Naive thymus-derived CD8-positive, alpha-beta T cell (primary cell): ENCODE measurements around the gene NPHP4. TPM values are rescaled to one million over a fixed set of nuclear protein-coding genes. Genes with fewer than 3 reads are reported as not detected.
"Not testable (repeated sequence)": the region's sequence is repeated elsewhere in the genome, so short reads cannot be mapped to it uniquely, and the experiment has no call there.

Experiments used
- ATAC-seq, 2 donors: fragments of 150-1000 bp; cut with Tn5 transposase in 1 of 2; sonication (Bioruptor Pico), chemical (Tn5 transposase) in 1 of 2; 1 replicate in 1 of 2; 2 replicates in 1 of 2; pipeline ENCODE4 v1.10.0; 2021; ENCODE audit warnings: mild to moderate bottlenecking in 2 of 2, moderate library complexity in 2 of 2
- POLR2A ChIA-PET: fragments of 350-600 bp; sonication (Branson Sonifier 250); formaldehyde crosslinking; loops from one replicate; lab custom pipeline; 2021; ENCODE audit warnings: antibody characterized with exemption; lab: Charles Lee
- DNase-seq, 10 donors: peaks; one replicate each; pipeline versions ENCODE4 v3.0.0 to v3.0.0-alpha.2; 2020 to 2022
- H3K27ac Mint-ChIP-seq, 10 donors: one replicate each; pipeline ENCODE4 v1.8.0; 2020 to 2022; ENCODE audit warnings: mild to moderate bottlenecking in 10 of 10, mixed read lengths in 10 of 10, moderate library complexity in 4 of 10, inconsistent platforms in 1 of 10
- H3K27me3 Mint-ChIP-seq, 5 donors: one replicate each; pipeline ENCODE4 v1.8.0; 2021 to 2022; ENCODE audit warnings: mixed read lengths in 5 of 5
- H3K36me3 Mint-ChIP-seq, 3 donors: one replicate each; pipeline ENCODE4 v1.8.0; 2020 to 2022; ENCODE audit warnings: mixed read lengths in 3 of 3, mild to moderate bottlenecking in 2 of 3, inconsistent platforms in 1 of 3
- H3K4me1 Mint-ChIP-seq, 4 donors: one replicate each; pipeline ENCODE4 v1.8.0; 2021 to 2022; ENCODE audit warnings: mixed read lengths in 4 of 4
- H3K4me3 Mint-ChIP-seq, 10 donors: one replicate each; pipeline ENCODE4 v1.8.0; 2020 to 2022; ENCODE audit warnings: mild to moderate bottlenecking in 10 of 10, mixed read lengths in 10 of 10, moderate library complexity in 6 of 10, inconsistent platforms in 1 of 10
- H3K9me3 Mint-ChIP-seq, 9 donors: one replicate each; pipeline ENCODE4 v1.8.0; 2020 to 2022; ENCODE audit warnings: mixed read lengths in 9 of 9, mild to moderate bottlenecking in 3 of 9, inconsistent platforms in 1 of 9, moderate library complexity in 1 of 9
- polyA plus RNA-seq, 3 donors: library from polyadenylated mRNA; unstranded; fragments of 300-500 nt; fragmentation: Illumina TruSeq; gene quantifications; one replicate each; pipeline ENCODE4 v1.2.3, GENCODE V29; 2021
- total RNA-seq, 8 experiments: library from RNA in 2 of 8; stranded (reverse) in 2 of 8; gene quantifications; one replicate each; pipeline ENCODE4 v1.2.3 and lab custom pipeline; 2021 to 2026

NPHP4 gene
- total and polyA plus RNA-seq, 5 experiments from 2014 or later, result 0.14 to 6.3 (median 0.97) TPM

DNA sequence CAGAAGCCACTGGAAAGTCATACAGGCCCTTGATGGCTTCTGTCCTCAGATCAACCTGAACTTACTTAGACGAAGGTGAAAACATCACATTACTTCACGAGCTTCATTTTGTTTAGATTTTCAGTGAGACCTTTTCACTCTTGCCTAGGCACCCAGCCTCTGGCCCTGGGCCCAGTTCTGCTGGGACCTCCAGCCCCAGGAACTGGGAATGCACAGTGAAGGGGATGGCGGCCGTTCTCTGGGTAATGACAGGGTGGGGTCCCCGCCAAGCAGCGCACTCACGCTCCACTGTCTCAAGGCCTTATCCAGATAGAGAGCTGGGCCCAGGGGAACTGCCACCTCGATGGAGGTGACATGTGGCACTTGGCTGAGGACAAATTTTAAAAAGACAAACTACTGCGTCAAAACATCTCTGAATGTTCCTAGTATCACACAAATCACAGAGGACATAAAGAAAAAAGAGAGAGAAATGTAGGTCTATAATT, 54.8 kb downstream of the NPHP4 start:
- peaks cover 0 to 9% (median under 1%) of the 10 kb centered on the region in 4 donors for H3K4me1 Mint-ChIP-seq
- POLR2A ChIA-PET, result no interaction called here
- H3K9me3 Mint-ChIP-seq, result no peaks in the 10 kb centered on the region
- H3K36me3 Mint-ChIP-seq, result peaks cover 0 to 21% (median 8%) of the 10 kb centered on the region in 3 donors
- ATAC-seq (no peak), DNase-seq (no peak)
- H3K27me3 Mint-ChIP-seq, result no peaks in the 10 kb centered on the region
- H3K27ac Mint-ChIP-seq, result no peak overlapping the region
- no peak overlapping the region for H3K4me3 Mint-ChIP-seq

DNA sequence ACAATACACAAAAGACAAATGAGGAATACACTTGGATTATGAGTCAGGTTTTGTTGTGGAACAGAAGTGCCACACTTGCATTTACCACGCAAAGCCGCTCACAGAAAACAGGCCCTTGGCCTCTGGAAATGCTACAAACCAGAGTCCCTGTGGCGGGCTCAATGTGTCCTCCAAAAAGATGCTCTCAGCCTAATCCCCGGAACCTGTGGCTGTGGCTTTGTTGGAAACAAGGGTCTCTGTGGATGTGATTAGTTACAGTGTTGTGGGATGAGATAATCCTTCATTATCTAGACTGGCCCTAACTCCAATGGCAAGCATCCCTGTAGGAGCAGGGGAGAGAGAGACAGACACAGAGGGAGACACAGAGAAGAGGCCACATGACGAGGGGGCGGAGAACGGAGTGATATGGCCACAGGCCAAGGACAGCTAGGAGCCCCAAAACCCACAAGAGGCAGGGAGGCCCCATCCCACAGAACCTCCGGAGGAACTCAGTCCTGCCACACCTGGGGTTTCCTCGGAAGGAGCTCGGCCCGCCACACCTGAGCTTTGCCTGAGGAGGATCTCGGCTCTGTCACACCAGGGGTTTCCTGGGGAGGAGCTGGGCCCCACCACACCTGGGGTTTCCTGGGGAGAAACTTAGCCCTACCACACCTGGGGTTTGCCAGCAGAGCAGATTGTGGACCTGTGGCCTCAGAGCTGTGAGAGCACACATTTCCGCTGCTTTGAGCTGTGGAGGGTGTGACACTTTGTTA, 55.4 kb downstream of the NPHP4 start:
- ATAC-seq, result peak in 1 of 2 donors; percentile 44
- peaks cover 0 to 27% (median 13%) of the 10 kb centered on the region in 3 donors for H3K36me3 Mint-ChIP-seq

DNA sequence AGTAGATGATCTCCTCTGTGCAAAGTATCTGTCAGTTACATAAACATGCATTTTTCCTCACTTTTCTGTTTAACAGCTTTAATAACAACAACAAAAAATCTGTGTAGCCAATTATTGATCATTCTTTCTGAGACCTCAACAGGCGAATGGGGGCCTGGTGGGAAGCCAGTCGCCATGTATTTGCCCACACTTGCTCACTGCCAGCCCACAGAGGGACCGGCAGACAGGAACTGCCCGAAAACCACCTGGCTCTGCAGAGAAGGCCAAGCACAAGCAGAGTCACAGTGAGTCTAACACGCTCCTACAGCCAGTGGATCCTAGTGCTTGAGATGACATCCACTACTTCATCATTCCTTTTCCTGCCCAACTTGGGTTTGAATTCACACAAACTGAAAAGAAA, 56.1 kb downstream of the NPHP4 start:
- no peaks in the 10 kb centered on the region for H3K9me3 Mint-ChIP-seq
- H3K4me1 Mint-ChIP-seq, result peaks cover 0 to 9% (median under 1%) of the 10 kb centered on the region in 4 donors
- peaks cover 0 to 29% (median 14%) of the 10 kb centered on the region in 3 donors for H3K36me3 Mint-ChIP-seq
- no peaks in the 10 kb centered on the region for H3K27me3 Mint-ChIP-seq
- POLR2A ChIA-PET, result no interaction called here
- H3K27ac Mint-ChIP-seq, result no peak overlapping the region
- no peak for ATAC-seq
- no peak for DNase-seq
- no peak overlapping the region for H3K4me3 Mint-ChIP-seq

More for the DNA sequence above, 55.4 kb downstream of the NPHP4 start:
- peak in 1 of 10 donors; percentile 8 for DNase-seq
- no peaks in the 10 kb centered on the region for H3K27me3 Mint-ChIP-seq
- no peak overlapping the region for H3K27ac Mint-ChIP-seq
- H3K4me1 Mint-ChIP-seq, result peaks cover 0 to 9% (median under 1%) of the 10 kb centered on the region in 4 donors
- no peaks in the 10 kb centered on the region for H3K9me3 Mint-ChIP-seq
- H3K4me3 Mint-ChIP-seq, result no peak overlapping the region
- POLR2A ChIA-PET, result no interaction called here

DNA sequence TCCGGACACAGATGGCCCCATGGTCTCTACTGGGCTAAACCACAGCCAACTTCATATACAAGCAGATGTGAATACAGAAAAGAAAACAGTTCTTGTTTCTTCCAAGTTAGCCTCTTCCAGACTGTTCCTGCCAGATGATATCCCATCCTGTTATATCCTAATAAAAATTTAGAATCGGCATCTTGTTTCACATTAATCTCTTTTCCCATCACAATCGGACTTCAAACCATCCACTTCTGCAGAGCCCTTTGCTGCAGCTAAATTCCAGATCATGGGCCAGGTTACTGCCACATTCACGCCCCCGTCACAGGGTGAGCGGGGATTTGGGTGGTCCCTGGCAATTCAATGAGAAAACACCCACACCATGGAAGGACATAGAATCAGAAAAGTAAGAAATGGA, 57.2 kb downstream of the NPHP4 start:
- Mint-ChIP-seq H3K9me3 (no peaks in the 10 kb centered on the region), H3K4me3 (no peak overlapping the region), H3K27ac (no peak overlapping the region), H3K27me3 (no peaks in the 10 kb centered on the region), H3K4me1 (peaks cover 0 to 9% (median under 1%) of the 10 kb centered on the region in 4 donors), H3K36me3 (peaks cover 0 to 36% (median 22%) of the 10 kb centered on the region in 3 donors)
- POLR2A ChIA-PET, result no interaction called here
- ATAC-seq (no peak), DNase-seq (no peak)

DNA sequence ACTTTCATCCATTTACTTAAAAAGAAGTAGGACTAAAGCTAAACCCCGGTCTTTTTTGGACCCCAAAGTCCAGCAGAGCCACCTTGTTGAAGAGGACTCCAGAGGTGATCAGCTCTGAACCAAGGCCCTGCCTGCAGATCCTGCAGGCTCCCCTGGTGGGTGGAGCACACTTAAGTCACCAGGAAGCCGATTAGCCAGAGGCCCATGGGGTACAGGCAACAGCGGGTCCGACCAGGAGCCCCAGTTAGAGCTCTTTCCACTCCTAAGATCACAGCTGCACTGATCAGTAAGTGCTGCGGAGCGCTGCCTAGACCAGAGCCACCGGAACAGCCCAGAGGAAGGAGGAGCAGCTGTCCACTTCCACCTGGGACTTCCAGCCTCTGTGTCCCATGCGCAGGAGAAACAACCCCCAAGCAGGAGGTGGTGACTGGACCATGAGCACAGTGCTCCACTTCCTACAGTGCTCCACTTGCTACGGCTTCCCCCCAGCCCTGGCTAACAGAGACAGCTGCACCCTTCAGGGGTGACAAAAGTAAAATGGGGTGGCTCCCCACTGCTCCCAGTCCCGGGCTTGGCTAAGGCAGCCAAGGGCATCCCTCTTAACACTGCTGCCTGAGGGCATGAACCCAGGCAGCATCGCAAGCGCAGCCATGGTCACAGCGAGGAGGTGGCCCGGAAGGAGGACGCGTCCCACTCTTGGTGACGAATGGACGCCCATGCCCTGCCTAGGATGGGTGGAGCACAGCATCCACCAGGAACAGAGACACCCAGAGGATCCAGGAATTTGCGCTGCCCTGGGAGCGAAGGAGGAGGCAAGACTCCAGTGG, 58.0 kb downstream of the NPHP4 start:
- H3K4me3 Mint-ChIP-seq, result no peak overlapping the region
- H3K4me1 Mint-ChIP-seq, result peaks cover 0 to 9% (median under 1%) of the 10 kb centered on the region in 4 donors

DNA sequence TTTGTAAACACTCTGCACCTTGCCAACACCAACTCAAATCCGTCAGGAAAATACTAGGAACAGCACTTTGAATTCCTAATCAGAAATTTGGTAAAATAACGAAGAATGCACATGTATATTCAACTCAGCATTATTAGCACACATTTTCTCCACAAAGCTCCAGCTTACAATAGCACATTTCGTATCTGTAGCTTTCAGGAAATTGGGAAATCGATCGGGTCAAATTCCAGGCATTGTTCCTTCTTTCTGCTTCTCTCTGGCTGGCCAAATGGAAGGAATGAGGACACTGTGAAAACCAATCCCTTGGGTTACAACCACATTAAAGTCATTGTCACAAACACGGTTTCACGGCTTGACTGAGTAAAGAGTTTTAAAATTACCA, 58.6 kb downstream of the NPHP4 start:
- Mint-ChIP-seq H3K4me3 (no peak overlapping the region), H3K4me1 (peaks cover 0 to 9% (median under 1%) of the 10 kb centered on the region in 4 donors), H3K36me3 (peaks cover 0 to 34% (median 25%) of the 10 kb centered on the region in 3 donors), H3K27ac (no peak overlapping the region), H3K27me3 (no peaks in the 10 kb centered on the region), H3K9me3 (no peaks in the 10 kb centered on the region)
- ATAC-seq (no peak), DNase-seq (no peak)
- POLR2A ChIA-PET, result no interaction called here

More for the DNA sequence above, 58.0 kb downstream of the NPHP4 start:
- Mint-ChIP-seq H3K36me3 (peaks cover 0 to 34% (median 25%) of the 10 kb centered on the region in 3 donors), H3K27me3 (no peaks in the 10 kb centered on the region), H3K27ac (no peak overlapping the region), H3K9me3 (no peaks in the 10 kb centered on the region)
- ATAC-seq (no peak), DNase-seq (no peak)
- POLR2A ChIA-PET, result no interaction called here

DNA sequence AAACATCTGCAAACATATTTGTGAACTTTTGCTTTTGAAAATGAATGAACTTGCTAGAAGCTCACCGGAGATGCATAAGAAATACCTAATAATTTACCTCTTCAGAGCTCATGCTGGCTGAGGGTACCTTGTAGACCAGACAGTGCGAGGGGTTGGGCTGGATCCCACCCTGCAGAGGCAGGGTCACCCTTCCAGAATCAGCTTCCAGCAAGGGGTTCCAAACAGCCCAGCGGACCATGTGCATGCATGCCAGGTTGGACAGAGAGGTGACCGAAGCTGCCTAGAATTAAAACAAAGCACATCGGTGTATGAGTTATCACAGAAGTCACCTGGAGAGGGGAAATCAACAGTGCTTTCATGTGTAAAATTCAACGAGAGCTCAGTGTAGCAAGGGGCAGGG, 59.2 kb downstream of the NPHP4 start:
- DNase-seq (no peak), ATAC-seq (no peak)
- Mint-ChIP-seq H3K4me1 (peaks cover 0 to 9% (median under 1%) of the 10 kb centered on the region in 4 donors), H3K4me3 (no peak overlapping the region), H3K27me3 (no peaks in the 10 kb centered on the region), H3K9me3 (no peaks in the 10 kb centered on the region), H3K27ac (no peak overlapping the region), H3K36me3 (peaks cover 0 to 35% (median 28%) of the 10 kb centered on the region in 3 donors)
- POLR2A ChIA-PET, result no interaction called here

DNA sequence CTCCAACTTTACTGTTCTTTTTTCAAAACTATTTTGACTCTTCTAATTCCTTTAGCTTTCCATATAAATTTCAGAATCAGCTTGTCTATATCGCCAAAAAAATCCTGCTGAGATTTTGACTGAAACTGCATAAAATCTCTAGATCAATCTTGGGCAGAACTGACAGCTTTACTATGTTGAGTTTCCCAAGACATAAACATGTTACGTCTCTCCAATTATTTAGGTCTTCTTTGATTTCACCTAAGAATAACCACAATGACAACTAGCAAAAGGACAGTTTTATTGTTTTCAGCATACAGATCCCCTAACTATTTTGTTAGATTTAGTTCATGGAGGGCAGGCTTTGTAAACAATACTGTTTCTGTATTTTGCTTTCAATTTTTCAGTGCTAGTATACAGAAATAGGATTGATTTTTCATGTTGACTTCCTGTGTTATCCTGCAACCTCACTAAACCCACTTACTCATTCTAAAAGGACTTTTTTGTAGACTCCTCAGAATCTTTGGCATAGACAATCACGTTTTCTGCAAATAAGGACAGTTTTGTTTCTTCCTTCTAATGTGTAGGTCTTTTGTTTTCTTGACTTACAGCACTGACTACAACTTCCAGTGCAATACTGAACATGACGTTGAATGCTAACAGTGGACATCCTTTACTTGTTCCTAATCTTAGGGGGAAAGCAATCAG, 63.4 kb downstream of the NPHP4 start:
- no peaks in the 10 kb centered on the region for H3K4me1 Mint-ChIP-seq
- DNase-seq, result no peak
- no peaks in the 10 kb centered on the region for H3K27me3 Mint-ChIP-seq
- POLR2A ChIA-PET, result no interaction called here
- H3K36me3 Mint-ChIP-seq, result peaks cover 11 to 48% (median 43%) of the 10 kb centered on the region in 3 donors
- ATAC-seq, result no peak
- H3K4me3 Mint-ChIP-seq, result no peak overlapping the region
- H3K9me3 Mint-ChIP-seq, result peaks cover 0 to 7% (median 0%) of the 10 kb centered on the region in 9 donors
- no peak overlapping the region for H3K27ac Mint-ChIP-seq

DNA sequence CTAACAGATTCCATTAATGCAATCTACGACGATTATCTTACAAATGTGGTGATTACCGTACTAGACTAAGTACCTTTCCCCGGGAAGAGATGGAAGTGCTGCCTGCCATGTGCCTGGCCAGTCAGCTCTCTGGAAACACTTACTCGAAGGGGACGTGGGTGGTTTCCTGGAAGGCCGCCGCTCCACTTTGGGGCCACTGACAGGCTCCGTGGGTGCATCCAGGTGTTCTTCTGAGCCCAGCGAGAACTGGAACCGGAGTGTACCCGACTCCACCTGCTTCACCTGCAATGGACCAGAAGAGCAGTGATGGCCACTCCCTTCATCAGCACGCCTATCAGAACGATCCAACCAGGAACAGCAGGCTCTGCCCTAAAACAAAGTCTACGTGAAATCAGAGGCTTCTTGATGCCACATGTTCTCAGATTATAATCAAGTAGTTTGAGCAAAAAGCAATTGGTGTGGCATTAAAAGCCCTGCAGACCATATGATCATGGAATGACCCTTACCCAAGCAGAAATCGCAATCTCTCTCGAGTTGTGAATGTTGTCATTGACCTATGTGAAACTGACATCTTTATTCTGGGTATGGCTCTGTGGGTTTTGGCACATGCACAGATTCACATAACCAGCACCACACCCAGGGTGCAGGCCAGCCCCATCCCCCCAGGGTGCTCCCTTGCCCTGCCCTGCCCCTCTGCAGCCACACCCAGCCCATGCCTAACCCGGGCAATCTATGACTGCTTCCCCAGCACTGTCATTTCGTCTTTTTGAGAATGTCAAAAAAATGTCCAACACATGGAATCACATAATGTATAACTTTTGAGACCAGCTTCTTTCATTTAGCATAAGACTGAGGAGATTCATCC, 64.5 kb downstream of the NPHP4 start:
- Mint-ChIP-seq H3K4me1 (no peaks in the 10 kb centered on the region), H3K4me3 (no peak overlapping the region), H3K9me3 (peaks cover 0 to 9% (median 0%) of the 10 kb centered on the region in 9 donors), H3K36me3 (peaks cover 14 to 45% (median 35%) of the 10 kb centered on the region in 3 donors), H3K27ac (no peak overlapping the region), H3K27me3 (no peaks in the 10 kb centered on the region)
- POLR2A ChIA-PET, result no interaction called here
- DNase-seq (no peak), ATAC-seq (no peak)

DNA sequence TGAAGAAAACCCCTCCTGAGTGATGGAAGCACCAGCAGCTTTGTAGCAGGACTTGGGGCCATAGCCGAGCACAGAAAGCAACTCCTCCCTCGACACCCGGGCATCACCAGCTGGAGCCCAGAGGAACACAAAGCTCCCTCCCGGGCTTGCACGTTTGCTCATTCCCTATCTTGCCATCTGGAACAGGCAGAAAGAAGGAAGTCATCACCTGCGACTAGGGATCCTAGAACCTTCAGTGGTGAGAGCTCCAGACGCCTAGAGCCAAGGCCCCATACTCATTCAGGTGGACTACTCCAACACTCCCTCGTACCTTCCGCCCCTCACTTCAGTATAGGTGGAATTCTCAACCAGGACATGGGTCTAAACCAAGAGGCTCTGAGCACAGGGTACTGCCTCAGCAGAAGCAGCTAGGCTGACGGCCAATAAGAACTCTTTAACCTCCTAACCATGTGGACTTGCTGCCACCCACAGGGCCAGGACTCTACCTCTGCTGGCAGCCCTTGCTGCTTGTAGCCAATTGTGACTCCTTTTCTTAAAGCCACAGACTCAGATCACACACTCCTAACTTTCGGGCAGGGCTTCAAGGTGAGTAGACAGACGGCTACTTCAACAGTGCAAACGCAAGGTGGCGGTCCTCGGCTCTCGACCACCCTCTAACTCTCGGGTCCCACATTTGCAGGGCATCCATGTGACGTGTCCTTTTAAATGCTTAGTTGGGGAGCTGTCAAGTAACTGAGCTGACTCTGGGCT, 65.4 kb downstream of the NPHP4 start:
- no peaks in the 10 kb centered on the region for H3K4me1 Mint-ChIP-seq
- H3K9me3 Mint-ChIP-seq, result peaks cover 0 to 9% (median 0%) of the 10 kb centered on the region in 9 donors
- H3K27me3 Mint-ChIP-seq, result no peaks in the 10 kb centered on the region
- DNase-seq, result no peak
- no peak overlapping the region for H3K27ac Mint-ChIP-seq
- ATAC-seq, result no peak
- no peak overlapping the region for H3K4me3 Mint-ChIP-seq
- POLR2A ChIA-PET, result no interaction called here
- peaks cover 14 to 38% (median 28%) of the 10 kb centered on the region in 3 donors for H3K36me3 Mint-ChIP-seq

DNA sequence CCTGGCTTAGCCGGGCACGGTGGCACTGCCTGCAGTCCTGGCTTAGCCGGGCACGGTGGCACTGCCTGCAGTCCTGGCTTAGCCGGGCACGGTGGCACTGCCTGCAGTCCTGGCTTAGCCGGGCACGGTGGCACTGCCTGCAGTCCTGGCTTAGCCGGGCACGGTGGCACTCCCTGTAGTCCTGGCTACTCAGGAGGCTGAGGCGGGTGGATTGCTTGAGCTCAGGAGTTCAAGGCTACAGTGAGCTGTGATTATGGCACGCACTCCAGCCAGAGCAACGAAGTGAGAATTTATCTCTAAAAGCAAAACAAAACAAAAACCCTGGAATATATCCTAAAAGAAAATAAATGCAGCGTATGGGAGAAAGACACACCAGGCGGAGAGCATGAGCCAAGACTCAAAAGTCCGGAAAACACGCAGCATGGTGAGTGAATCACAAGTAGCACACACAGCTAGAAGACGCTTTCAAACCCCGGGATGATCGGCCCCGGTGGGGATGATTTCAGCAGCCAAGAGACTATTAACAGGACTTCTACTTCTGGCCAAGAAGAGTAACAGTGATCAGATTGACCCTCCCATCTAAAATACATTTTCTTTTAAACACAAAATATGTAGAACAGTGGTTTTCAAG, 69.4 kb downstream of the NPHP4 start:
- H3K4me1 Mint-ChIP-seq, ATAC-seq, DNase-seq, H3K4me3 Mint-ChIP-seq, POLR2A ChIA-PET, H3K9me3 Mint-ChIP-seq, H3K27me3 Mint-ChIP-seq: not testable (repeated sequence)
- Mint-ChIP-seq H3K36me3 (peaks cover 14 to 22% (median 17%) of the 10 kb centered on the region in 3 donors), H3K27ac (peak overlapping the region in 1 of 10 donors; percentile 62)
